ENCODE data around the gene TBCK.

- TF ChIP-seq REST (IDR thresholded peaks at IDR 0.05; ENCODE audit: insufficient read depth in 1 of 2, low read depth in 2 of 2, low read length in 2 of 2) (no peak), POLR2AphosphoS5 (IDR thresholded peaks at IDR 0.05; ENCODE audit: low read depth, low read length) (no peak), SIN3A (IDR thresholded peaks at IDR 0.05; ENCODE audit: borderline replicate concordance, insufficient read depth, low read length) (no peak), TAF1 (IDR thresholded peaks at IDR 0.05; ENCODE audit: borderline replicate concordance, insufficient read depth, low read length) (no peak)
These were observed 24.8 kb upstream of the TBCK start for GRCh38 chr4:106340774-106341173.
